HuH-7.5 (cell line): ENCODE measurements around the gene PPFIA4.

Experiments used
- DNase-seq: peaks from one replicate; pipeline ENCODE4 v3.0.0; 2011; ENCODE audit warnings: low spot score

The PPFIA4 gene

DNA sequence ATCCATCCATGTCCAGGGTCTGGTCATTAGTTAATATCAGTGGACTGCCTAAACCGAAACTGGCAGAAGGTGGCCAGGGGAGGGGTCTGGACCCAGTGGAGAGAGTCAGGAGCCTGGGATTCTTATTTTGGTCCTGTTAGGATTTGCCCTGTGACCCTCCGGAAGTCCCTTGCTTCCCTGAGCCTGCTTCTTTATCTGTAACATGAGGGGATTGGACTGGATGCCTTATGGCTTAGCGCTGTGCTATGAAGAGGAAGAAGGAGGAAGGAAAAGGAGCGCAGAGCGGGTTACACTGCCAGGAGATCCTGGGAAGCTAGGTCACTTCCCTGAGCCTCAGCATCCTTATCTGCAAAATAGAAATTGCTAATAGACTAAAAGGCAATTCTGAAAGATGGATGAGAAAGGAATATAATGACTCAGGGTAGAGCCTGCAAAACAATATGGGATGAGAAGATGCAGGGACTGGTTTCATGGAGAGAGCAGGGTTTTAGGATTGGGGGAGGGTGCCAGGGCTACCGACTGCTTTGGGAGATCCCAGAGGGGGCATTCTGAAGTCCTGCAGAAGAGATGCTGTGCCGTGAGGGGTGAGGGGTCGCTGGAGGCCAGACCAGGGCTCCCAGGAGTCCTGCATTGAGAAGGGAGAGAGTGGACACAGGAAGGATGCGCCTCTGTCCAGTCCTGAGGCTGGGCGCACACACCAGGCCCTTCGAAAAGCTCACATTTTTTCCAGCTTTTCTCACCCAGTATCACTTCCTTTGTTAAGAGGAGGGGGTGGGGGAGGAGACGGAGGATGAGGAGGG is 100.8 kb downstream of the PPFIA4 start:
- DNase-seq = no peak

DNA sequence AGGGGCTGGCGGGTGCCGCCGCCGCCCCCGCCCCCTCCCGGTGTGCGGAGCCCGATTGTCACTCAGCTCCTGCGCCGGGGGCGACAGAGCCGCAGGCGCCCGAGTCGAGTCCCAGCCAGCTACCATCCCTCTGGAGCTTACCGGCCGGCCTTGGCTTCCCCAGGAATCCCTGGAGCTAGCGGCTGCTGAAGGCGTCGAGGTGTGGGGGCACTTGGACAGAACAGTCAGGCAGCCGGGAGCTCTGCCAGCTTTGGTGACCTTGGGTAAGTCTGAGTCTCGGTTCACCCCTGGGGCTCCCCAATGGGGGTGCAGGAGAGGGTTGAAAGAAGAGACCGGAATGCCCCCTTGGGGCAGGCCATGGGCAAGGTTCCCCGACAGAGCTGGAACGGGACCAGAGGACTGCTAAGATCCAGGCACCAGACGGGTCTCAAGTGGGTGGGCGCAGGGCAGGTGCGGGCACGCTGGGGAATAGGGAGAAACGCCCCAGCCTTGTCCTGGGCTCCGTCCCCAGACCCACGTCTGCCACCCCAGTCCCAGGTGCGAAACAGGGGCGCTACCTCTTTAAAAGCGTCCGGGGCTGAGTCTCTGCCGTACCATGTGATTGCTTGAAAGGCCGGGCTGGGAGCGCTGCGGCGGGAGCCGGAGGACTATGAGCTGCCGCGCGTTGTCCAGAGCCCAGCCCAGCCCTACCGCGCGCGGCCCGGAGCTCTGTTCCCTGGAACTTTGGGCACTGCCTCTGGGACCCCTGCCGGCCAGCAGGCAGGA is 101.6 kb downstream of the PPFIA4 start, which contains the start of gene ADORA1:
ADORA1 (plus strand) TSS at position 61 of the 765 bp plus-strand sequence. CDS start 1,116 bp downstream, outside the sequence.
- peak; percentile 28 for DNase-seq

- DNase-seq = no peak
Measured at GRCh38 chr1:203128431-203128715, 102.1 kb downstream of the PPFIA4 start.
